Fibroblast of lung (primary cell): ENCODE results near the gene ZFR. TPM values are rescaled to one million over a fixed set of nuclear protein-coding genes. Genes with fewer than 3 reads are reported as not detected.

Experiments
- DNase-seq, 2 donors: peaks; one replicate each; pipeline versions ENCODE4 v3.0.0 to v3.0.0-alpha.2; 2010; ENCODE audit warnings: low read depth in 2 of 2
- H2AFZ ChIP-seq: 2 replicates; pipeline ENCODE4 v1.5.1; 2012; ENCODE audit warnings: low read length, control low read depth, inconsistent platforms
- H3K27ac ChIP-seq: 2 replicates; pipeline ENCODE4 v1.5.1; 2011; ENCODE audit warnings: low read length, control low read depth; ENCODE audit not compliant: insufficient read depth
- H3K27me3 ChIP-seq: 2 replicates; pipeline ENCODE4 v1.5.1; 2011; ENCODE audit warnings: mild to moderate bottlenecking, low read length; ENCODE audit not compliant: control insufficient read depth, insufficient read depth
- H3K36me3 ChIP-seq: 2 replicates; pipeline ENCODE4 v1.5.1; 2011; ENCODE audit warnings: low read length; ENCODE audit not compliant: control insufficient read depth, insufficient read depth
- H3K4me1 ChIP-seq: 2 replicates; pipeline ENCODE4 v1.5.1; 2011; ENCODE audit warnings: low read length; ENCODE audit not compliant: control insufficient read depth, insufficient read depth; ENCODE audit errors: extremely low read depth
- H3K4me2 ChIP-seq: 2 replicates; pipeline ENCODE4 v1.5.1; 2011; ENCODE audit warnings: low read length, control low read depth; ENCODE audit not compliant: insufficient read depth; ENCODE audit errors: extremely low read depth
- H3K4me3 ChIP-seq, 4 experiments: fragments of 200-600 bp in 1 of 4; sonication (generic) in 1 of 4; replicated peaks in 1 of 4; 2 replicates each; pipeline ENCODE4 v1.5.1; 2011 to 2016; ENCODE audit warnings: low read length in 4 of 4, low read depth in 3 of 4, mild to moderate bottlenecking in 3 of 4, control low read depth in 2 of 4, inconsistent platforms in 1 of 4, mixed read lengths in 1 of 4; ENCODE audit not compliant: insufficient read depth in 1 of 4; ENCODE audit errors: control extremely low read depth in 1 of 4
- H3K79me2 ChIP-seq: 2 replicates; pipeline ENCODE4 v1.5.1; 2012; ENCODE audit warnings: mild to moderate bottlenecking, low read length, inconsistent platforms; ENCODE audit not compliant: control insufficient read depth, insufficient read depth
- H3K9ac ChIP-seq: 2 replicates; pipeline ENCODE4 v1.5.1; 2011; ENCODE audit warnings: mild to moderate bottlenecking, low read length, control low read depth; ENCODE audit not compliant: insufficient read depth
- H3K9me3 ChIP-seq: 2 replicates; pipeline ENCODE4 v1.5.1; 2012; ENCODE audit warnings: low read depth, low read length; ENCODE audit not compliant: control insufficient read depth, insufficient read depth
- H4K20me1 ChIP-seq: 2 replicates; pipeline ENCODE4 v1.5.1; 2011; ENCODE audit warnings: low read length; ENCODE audit not compliant: control insufficient read depth, insufficient read depth; ENCODE audit errors: extremely low read depth
- EZH2 ChIP-seq: IDR thresholded peaks from 2 replicates; pipeline ENCODE4 v1.5.1; 2012; ENCODE audit warnings: low read length, control low read depth, mild to moderate bottlenecking; ENCODE audit errors: missing control alignments
- polyA plus RNA-seq, 2 donors: library from polyadenylated mRNA; depleted of rRNA in 1 of 2; stranded (reverse) in 1 of 2; unstranded in 1 of 2; fragments of >200 nt; gene quantifications; 2 replicates each; pipeline ENCODE4 v1.2.1, GENCODE V29; 2011 to 2012; ENCODE audit warnings: missing spikeins in 1 of 2
- total RNA-seq: library from RNA; depleted of rRNA; stranded (reverse); fragments of >200 nt; gene quantifications from 2 replicates; pipeline ENCODE4 v1.2.1, GENCODE V29; 2014
- TF ChIP-seq, protein P1 (sequence below), 2 donors: IDR thresholded peaks in 1 of 2; conservative IDR thresholded peaks in 1 of 2; 1 replicate in 1 of 2; 2 replicates in 1 of 2; pipeline ENCODE4 v1.5.1; 2011 to 2012; ENCODE audit warnings: low read length in 2 of 2, control low read depth in 1 of 2, inconsistent platforms in 1 of 2, low read depth in 1 of 2, mild to moderate bottlenecking in 1 of 2

Gene ZFR
- total and polyA plus RNA-seq, 2 donors (not counting 1 experiment from before 2014, with no cell fraction given) = 56.8 to 113 TPM

DNA sequence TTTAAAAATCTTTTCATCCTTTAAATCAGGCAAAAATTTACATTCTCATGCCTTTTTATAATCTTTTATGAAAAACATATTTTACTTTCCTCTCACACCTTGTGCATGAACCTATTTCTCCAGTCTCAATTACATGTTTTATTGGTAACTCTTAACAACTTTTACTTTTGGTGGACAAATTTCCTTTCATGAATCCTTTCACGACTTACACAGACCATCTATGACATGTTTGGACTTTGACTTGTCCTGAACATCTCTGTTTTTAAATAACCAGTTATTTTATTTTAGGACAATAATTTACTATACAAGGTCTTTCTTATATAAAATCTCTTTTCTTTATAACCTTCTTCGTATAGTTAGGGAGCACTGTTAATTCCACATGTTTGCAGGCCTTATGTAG, 105.3 kb downstream of the ZFR start:
- peak; percentile 14 for DNase-seq
- no peak overlapping the region for H3K4me3 ChIP-seq
- H3K27ac ChIP-seq = no peak overlapping the region
- H3K27me3 ChIP-seq = no peaks in the 10 kb centered on the region
- H4K20me1 ChIP-seq = no peaks in the 10 kb centered on the region
- H3K79me2 ChIP-seq = no peaks in the 10 kb centered on the region
- TF ChIP-seq, protein P1, sequence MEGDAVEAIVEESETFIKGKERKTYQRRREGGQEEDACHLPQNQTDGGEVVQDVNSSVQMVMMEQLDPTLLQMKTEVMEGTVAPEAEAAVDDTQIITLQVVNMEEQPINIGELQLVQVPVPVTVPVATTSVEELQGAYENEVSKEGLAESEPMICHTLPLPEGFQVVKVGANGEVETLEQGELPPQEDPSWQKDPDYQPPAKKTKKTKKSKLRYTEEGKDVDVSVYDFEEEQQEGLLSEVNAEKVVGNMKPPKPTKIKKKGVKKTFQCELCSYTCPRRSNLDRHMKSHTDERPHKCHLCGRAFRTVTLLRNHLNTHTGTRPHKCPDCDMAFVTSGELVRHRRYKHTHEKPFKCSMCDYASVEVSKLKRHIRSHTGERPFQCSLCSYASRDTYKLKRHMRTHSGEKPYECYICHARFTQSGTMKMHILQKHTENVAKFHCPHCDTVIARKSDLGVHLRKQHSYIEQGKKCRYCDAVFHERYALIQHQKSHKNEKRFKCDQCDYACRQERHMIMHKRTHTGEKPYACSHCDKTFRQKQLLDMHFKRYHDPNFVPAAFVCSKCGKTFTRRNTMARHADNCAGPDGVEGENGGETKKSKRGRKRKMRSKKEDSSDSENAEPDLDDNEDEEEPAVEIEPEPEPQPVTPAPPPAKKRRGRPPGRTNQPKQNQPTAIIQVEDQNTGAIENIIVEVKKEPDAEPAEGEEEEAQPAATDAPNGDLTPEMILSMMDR (conservative IDR thresholded peaks at IDR 0.05 in 1 of 2, IDR thresholded peaks at IDR 0.05 in 1 of 2; ENCODE audit: low read depth in 1 of 2, low read length in 2 of 2) = no peak
- TF ChIP-seq EZH2 = no peak
- H3K36me3 ChIP-seq = no peaks in the 10 kb centered on the region
- no peak overlapping the region for H3K9ac ChIP-seq
- no peaks in the 10 kb centered on the region for H3K4me1 ChIP-seq
- H3K4me2 ChIP-seq = no peak overlapping the region
- H2AFZ ChIP-seq = no peak overlapping the region
- no peaks in the 10 kb centered on the region for H3K9me3 ChIP-seq

DNA sequence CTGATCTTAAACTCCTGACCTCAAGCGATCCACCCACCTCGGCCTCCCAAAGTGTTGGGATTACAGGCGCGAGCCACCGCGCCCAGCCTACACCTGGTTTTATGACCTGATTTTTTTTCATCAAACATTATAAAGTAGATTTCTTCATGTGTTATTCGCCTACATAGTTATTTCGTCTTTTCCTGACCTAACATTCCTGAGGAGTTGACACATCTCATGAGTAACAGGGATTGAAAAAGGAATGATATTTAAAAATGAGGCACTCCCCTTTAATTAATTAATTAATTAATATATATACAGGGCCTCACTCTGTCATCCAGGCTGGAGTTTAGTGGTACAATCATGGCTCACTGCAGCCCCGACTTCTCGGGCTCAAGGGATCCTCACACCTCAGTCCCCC, 111.6 kb downstream of the ZFR start:
- H3K79me2 ChIP-seq = no peaks in the 10 kb centered on the region
- H3K9me3 ChIP-seq = no peaks in the 10 kb centered on the region
- peak in 1 of 2 donors; percentile 40 for DNase-seq
- no peak overlapping the region for H2AFZ ChIP-seq
- no peak overlapping the region for H3K4me3 ChIP-seq
- H4K20me1 ChIP-seq = no peaks in the 10 kb centered on the region
- H3K9ac ChIP-seq = no peak overlapping the region
- no peaks in the 10 kb centered on the region for H3K36me3 ChIP-seq
- H3K4me1 ChIP-seq = no peaks in the 10 kb centered on the region
- H3K27ac ChIP-seq = no peak overlapping the region
- H3K27me3 ChIP-seq = no peaks in the 10 kb centered on the region
- TF ChIP-seq, protein P1 (conservative IDR thresholded peaks at IDR 0.05 in 1 of 2, IDR thresholded peaks at IDR 0.05 in 1 of 2; ENCODE audit: low read depth in 1 of 2, low read length in 2 of 2) = no peak
- no peak for TF ChIP-seq EZH2
- H3K4me2 ChIP-seq = no peak overlapping the region

DNA sequence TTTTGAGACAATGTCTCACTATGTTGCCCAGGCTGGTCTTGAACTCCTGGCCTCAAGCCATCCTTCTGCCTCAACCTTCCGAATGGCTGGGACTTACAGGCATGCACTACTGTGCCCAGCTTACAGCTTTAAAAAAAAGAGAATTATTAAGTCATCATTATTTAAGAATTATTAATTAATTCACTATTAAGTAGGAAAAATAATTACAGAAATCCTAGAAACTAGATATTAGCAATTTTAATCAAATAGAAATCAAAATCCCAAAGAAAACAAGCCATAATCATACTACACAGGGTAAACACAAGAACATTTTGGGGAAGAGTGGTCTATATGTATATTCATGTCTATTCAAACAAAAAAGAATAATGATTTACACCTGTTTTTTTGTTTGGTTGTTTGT, 112.2 kb downstream of the ZFR start:
- Histone ChIP-seq H3K27ac (no peak overlapping the region), H2AFZ (no peak overlapping the region), H4K20me1 (no peaks in the 10 kb centered on the region), H3K4me2 (no peak overlapping the region), H3K36me3 (no peaks in the 10 kb centered on the region), H3K27me3 (no peaks in the 10 kb centered on the region), H3K9ac (no peak overlapping the region), H3K9me3 (no peaks in the 10 kb centered on the region), H3K4me3 (no peak overlapping the region), H3K79me2 (no peaks in the 10 kb centered on the region), H3K4me1 (no peaks in the 10 kb centered on the region)
- no peak for DNase-seq
- TF ChIP-seq, protein P1 (conservative IDR thresholded peaks at IDR 0.05 in 1 of 2, IDR thresholded peaks at IDR 0.05 in 1 of 2; ENCODE audit: low read depth in 1 of 2, low read length in 2 of 2) = no peak
- no peak for TF ChIP-seq EZH2
